Left kidney (tissue), 8 donors: ENCODE data around the gene TGFA. TPM values are rescaled to one million over a fixed set of nuclear protein-coding genes. Genes with fewer than 3 reads are reported as not detected.

ENCODE experiments used
- DNase-seq: peaks from one replicate; pipeline ENCODE4 v3.0.0-alpha.2; 2013
- long read RNA-seq, 8 donors: transcript quantifications; one replicate each; lab custom pipeline, GENCODE V29; 2026
- polyA plus RNA-seq: library from polyadenylated mRNA; unstranded; fragments of 120-200 nt; gene quantifications from one replicate; pipeline ENCODE4 v1.2.1, GENCODE V29; 2013; ENCODE audit not compliant: insufficient read length

TGFA gene
- 19.4 TPM for polyA plus RNA-seq
- long read RNA-seq, donor 1, partial matches to known transcripts, result 0 of 3 reads
- long read RNA-seq, donor 1, other reads (novel, unspliced or antisense), result 0 of 3 reads
- long read RNA-seq, donor 2, full-length matches to known transcripts, result 2 of 2 reads
- long read RNA-seq, donor 2, partial matches to known transcripts, result 0 of 2 reads
- long read RNA-seq, donor 2, other reads (novel, unspliced or antisense), result 0 of 2 reads
- long read RNA-seq, donor 3, full-length matches to known transcripts, result 3 of 3 reads
- long read RNA-seq, donor 3, partial matches to known transcripts, result 0 of 3 reads
- long read RNA-seq, donor 3, other reads (novel, unspliced or antisense), result 0 of 3 reads
- long read RNA-seq, donor 4, partial matches to known transcripts, result 0 of 1 reads
- long read RNA-seq, donor 4, other reads (novel, unspliced or antisense), result 0 of 1 reads
- long read RNA-seq, donor 5, partial matches to known transcripts, result 0 of 2 reads
- long read RNA-seq, donor 5, other reads (novel, unspliced or antisense), result 0 of 2 reads
- long read RNA-seq, donor 6, full-length matches to known transcripts, result 6 of 6 reads
- long read RNA-seq, donor 6, partial matches to known transcripts, result 0 of 6 reads
- long read RNA-seq, donor 6, other reads (novel, unspliced or antisense), result 0 of 6 reads
- long read RNA-seq, donor 7, full-length matches to known transcripts, result 9 of 9 reads
- long read RNA-seq, donor 7, partial matches to known transcripts, result 0 of 9 reads
- long read RNA-seq, donor 7, other reads (novel, unspliced or antisense), result 0 of 9 reads
- long read RNA-seq, donor 8, full-length matches to known transcripts, result 4 of 4 reads
- long read RNA-seq, donor 8, partial matches to known transcripts, result 0 of 4 reads
- long read RNA-seq, donor 8, other reads (novel, unspliced or antisense), result 0 of 4 reads

GRCh38 chr2:70553584-70554337 is at the start of gene TGFA:
Gene TGFA (minus strand): TSS chr2:70553826. CDS start chr2:70553767, 59 bp downstream.
- peak; percentile 73 for DNase-seq

GRCh38 chr2:70603066-70603465 is 49.4 kb upstream of the TGFA start:
- no peak for DNase-seq

GRCh38 chr2:70598197-70598596 is 44.6 kb upstream of the TGFA start:
- no peak for DNase-seq

GRCh38 chr2:70596739-70597138 is 43.1 kb upstream of the TGFA start:
- peak; percentile 6 for DNase-seq

GRCh38 chr2:70596293-70596692 is 42.7 kb upstream of the TGFA start:
- no peak for DNase-seq

GRCh38 chr2:70583091-70583490 is 29.5 kb upstream of the TGFA start:
- DNase-seq, result no peak

- DNase-seq, result no peak
Observed at GRCh38 chr2:70580352-70580751, 26.7 kb upstream of the TGFA start.

- no peak for DNase-seq
Observed at GRCh38 chr2:70574618-70575017, 21.0 kb upstream of the TGFA start.

GRCh38 chr2:70574109-70574508 is 20.5 kb upstream of the TGFA start:
- DNase-seq, result no peak

- no peak for DNase-seq
Observed at GRCh38 chr2:70570041-70570661, 16.5 kb upstream of the TGFA start.

- DNase-seq, result no peak
Observed at GRCh38 chr2:70569559-70569958, 15.9 kb upstream of the TGFA start.

- DNase-seq, result no peak
Observed at GRCh38 chr2:70566906-70567305, 13.3 kb upstream of the TGFA start.

GRCh38 chr2:70566464-70566863 is 12.8 kb upstream of the TGFA start:
- DNase-seq, result no peak

GRCh38 chr2:70565039-70565731 is 11.6 kb upstream of the TGFA start:
- DNase-seq, result no peak

- no peak for DNase-seq
Observed at GRCh38 chr2:70561893-70562292, 8.3 kb upstream of the TGFA start.

GRCh38 chr2:70560442-70560841 is 6.8 kb upstream of the TGFA start:
- DNase-seq, result no peak

- DNase-seq, result no peak
Observed at GRCh38 chr2:70560040-70560439, 6.4 kb upstream of the TGFA start.

GRCh38 chr2:70558195-70558808 is 4.7 kb upstream of the TGFA start:
- no peak for DNase-seq

- DNase-seq, result no peak
Observed at GRCh38 chr2:70557171-70557838, 3.7 kb upstream of the TGFA start.

GRCh38 chr2:70556608-70557007 is 3.0 kb upstream of the TGFA start:
- no peak for DNase-seq
